ENCODE measurements around the gene STK24.

Gene STK24

DNA sequence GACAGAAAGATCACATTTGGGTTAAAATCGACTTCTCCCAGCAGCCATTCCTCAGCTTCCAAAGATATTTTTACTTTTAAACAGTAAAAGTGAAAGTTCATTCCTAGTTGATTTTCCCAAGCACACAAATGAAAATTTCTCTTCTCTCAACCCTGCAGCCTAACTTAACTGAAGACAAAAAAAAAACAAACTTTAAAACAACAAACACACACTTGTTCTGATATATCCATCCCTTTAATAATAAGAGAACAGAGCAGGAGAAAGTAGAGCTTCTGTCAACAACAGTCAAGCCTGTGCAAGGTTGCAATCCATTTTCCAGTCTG lies 72.9 kb downstream of the STK24 start:
- no peak overlapping the region for H3K4me2 ChIP-seq (ENCODE audit: low read depth, low read length, poor library complexity, severe bottlenecking)
- H4K20me1 ChIP-seq (ENCODE audit: low read depth, low read length) = peaks cover 3% of the 10 kb centered on the region; the same call in 1 of the 2 replicates
- H2AFZ ChIP-seq (ENCODE audit: low read depth, low read length, severe bottlenecking) = no peak overlapping the region
- no peaks in the 10 kb centered on the region for H3K9me2 ChIP-seq (replicated peaks; ENCODE audit: insufficient read depth, low read length)
- peaks cover 41% of the 10 kb centered on the region for H3K79me2 ChIP-seq (ENCODE audit: insufficient read depth, low read length)
- no peak overlapping the region for H3K27ac ChIP-seq (ENCODE audit: low read depth, low read length)
- no peaks in the 10 kb centered on the region for H3K36me3 ChIP-seq (ENCODE audit: low read length)
- no peaks in the 10 kb centered on the region for H3K27me3 ChIP-seq (ENCODE audit: low read length)
- H3K4me3 ChIP-seq (ENCODE audit: insufficient read depth, low read length, poor library complexity, severe bottlenecking) = no peak overlapping the region
- H3K9ac ChIP-seq (ENCODE audit: low read length) = no peak overlapping the region
- H3F3A ChIP-seq (ENCODE audit: insufficient read depth) = no peaks in the 10 kb centered on the region
- no peaks in the 10 kb centered on the region for H3K9me3 ChIP-seq (ENCODE audit: insufficient read depth, low read length)
- TF ChIP-seq, protein P1, sequence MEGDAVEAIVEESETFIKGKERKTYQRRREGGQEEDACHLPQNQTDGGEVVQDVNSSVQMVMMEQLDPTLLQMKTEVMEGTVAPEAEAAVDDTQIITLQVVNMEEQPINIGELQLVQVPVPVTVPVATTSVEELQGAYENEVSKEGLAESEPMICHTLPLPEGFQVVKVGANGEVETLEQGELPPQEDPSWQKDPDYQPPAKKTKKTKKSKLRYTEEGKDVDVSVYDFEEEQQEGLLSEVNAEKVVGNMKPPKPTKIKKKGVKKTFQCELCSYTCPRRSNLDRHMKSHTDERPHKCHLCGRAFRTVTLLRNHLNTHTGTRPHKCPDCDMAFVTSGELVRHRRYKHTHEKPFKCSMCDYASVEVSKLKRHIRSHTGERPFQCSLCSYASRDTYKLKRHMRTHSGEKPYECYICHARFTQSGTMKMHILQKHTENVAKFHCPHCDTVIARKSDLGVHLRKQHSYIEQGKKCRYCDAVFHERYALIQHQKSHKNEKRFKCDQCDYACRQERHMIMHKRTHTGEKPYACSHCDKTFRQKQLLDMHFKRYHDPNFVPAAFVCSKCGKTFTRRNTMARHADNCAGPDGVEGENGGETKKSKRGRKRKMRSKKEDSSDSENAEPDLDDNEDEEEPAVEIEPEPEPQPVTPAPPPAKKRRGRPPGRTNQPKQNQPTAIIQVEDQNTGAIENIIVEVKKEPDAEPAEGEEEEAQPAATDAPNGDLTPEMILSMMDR (IDR thresholded peaks at IDR 0.05; ENCODE audit: insufficient read depth, low read length, poor library complexity, severe bottlenecking) = no peak
- no peak for TF ChIP-seq EZH2phosphoT487 (conservative IDR thresholded peaks at IDR 0.05; ENCODE audit: low read length)

DNA sequence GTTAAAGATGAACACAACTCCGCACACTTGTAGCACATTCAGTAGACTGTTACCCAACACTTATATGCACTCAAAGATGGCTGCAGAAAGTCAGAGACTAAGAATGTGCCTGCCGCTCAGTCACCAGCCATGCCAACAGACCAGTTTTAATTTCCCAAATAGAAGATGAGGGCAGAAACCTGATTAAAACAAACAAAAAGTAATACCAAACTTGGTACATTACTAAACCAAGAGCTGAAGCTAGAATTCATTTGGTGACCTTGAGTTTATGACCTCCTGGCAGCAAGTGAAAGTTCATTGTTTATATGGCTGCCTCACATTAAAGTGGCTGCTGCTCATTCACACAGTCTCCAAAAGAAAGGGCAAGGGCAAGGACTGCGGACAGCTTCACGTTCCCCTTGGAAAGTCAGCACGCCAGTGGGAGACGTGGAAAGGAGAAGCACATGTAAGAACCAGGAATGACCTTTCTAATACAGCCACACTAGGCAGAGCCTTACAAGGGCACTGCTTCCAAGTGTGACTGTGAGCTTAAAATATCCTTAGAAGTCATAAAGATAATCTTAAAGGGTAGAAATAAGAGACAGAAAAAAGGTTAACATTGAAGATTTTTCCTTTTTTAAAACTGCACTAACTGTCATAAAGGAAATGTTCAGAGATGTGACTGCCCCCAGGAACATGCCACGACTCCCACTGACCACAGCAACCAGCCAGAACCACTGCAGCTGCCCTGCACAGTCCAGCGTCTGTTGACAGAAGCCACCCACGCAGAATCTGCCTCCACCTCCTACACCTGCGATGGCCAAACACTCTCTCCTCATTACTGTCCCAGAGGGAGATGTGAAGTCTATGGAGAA lies 73.5 kb downstream of the STK24 start:
- Histone ChIP-seq H3K36me3 (ENCODE audit: low read length) (no peaks in the 10 kb centered on the region), H3K27ac (ENCODE audit: low read depth, low read length) (no peak overlapping the region), H3K4me2 (ENCODE audit: low read depth, low read length, poor library complexity, severe bottlenecking) (no peak overlapping the region), H3K9ac (ENCODE audit: low read length) (no peak overlapping the region), H3K27me3 (ENCODE audit: low read length) (no peaks in the 10 kb centered on the region), H3K79me2 (ENCODE audit: insufficient read depth, low read length) (peaks cover 35% of the 10 kb centered on the region), H3K9me3 (ENCODE audit: insufficient read depth, low read length) (no peaks in the 10 kb centered on the region), H3F3A (ENCODE audit: insufficient read depth) (no peaks in the 10 kb centered on the region), H3K4me3 (ENCODE audit: insufficient read depth, low read length, poor library complexity, severe bottlenecking) (no peak overlapping the region), H2AFZ (ENCODE audit: low read depth, low read length, severe bottlenecking) (no peak overlapping the region), H4K20me1 (ENCODE audit: low read depth, low read length) (peaks cover 3% of the 10 kb centered on the region; the same call in 1 of the 2 replicates), H3K9me2 (replicated peaks; ENCODE audit: insufficient read depth, low read length) (no peaks in the 10 kb centered on the region)
- TF ChIP-seq, protein P1 (IDR thresholded peaks at IDR 0.05; ENCODE audit: insufficient read depth, low read length, poor library complexity, severe bottlenecking) = no peak
- no peak for TF ChIP-seq EZH2phosphoT487 (conservative IDR thresholded peaks at IDR 0.05; ENCODE audit: low read length)

DNA sequence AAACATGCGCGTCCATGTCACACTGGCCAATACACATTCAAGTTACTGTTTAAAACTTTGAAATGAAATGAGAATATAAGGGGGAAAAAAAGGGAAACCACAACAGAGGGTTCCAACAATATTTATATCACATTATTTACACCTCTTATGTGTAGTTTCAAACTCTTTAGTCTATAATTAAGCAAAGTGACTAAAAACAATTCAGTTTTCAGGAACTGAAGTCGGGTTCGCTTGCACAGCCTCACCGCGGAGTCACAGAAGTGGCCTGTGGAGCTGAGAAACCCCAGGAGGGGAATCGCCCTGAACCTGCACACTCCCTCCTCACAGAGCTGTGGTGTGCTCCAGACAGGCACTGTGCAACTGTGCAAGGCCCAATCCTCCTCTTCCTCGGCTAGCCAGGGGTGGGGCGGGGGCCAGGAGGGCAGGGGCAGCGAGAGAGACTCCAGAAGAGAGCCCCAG lies 75.9 kb downstream of the STK24 start:
- Histone ChIP-seq H3F3A (ENCODE audit: insufficient read depth) (no peaks in the 10 kb centered on the region), H3K9me2 (replicated peaks; ENCODE audit: insufficient read depth, low read length) (no peaks in the 10 kb centered on the region), H3K27ac (ENCODE audit: low read depth, low read length) (no peak overlapping the region), H3K27me3 (ENCODE audit: low read length) (no peaks in the 10 kb centered on the region), H3K4me3 (ENCODE audit: insufficient read depth, low read length, poor library complexity, severe bottlenecking) (no peak overlapping the region), H3K9ac (ENCODE audit: low read length) (no peak overlapping the region), H3K79me2 (ENCODE audit: insufficient read depth, low read length) (peaks cover 15% of the 10 kb centered on the region), H2AFZ (ENCODE audit: low read depth, low read length, severe bottlenecking) (no peak overlapping the region), H4K20me1 (ENCODE audit: low read depth, low read length) (no peaks in the 10 kb centered on the region; the same call in 1 of the 2 replicates), H3K4me2 (ENCODE audit: low read depth, low read length, poor library complexity, severe bottlenecking) (no peak overlapping the region), H3K36me3 (ENCODE audit: low read length) (no peaks in the 10 kb centered on the region), H3K9me3 (ENCODE audit: insufficient read depth, low read length) (no peaks in the 10 kb centered on the region)
- TF ChIP-seq, protein P1 (IDR thresholded peaks at IDR 0.05; ENCODE audit: insufficient read depth, low read length, poor library complexity, severe bottlenecking) = no peak
- no peak for TF ChIP-seq EZH2phosphoT487 (conservative IDR thresholded peaks at IDR 0.05; ENCODE audit: low read length)

Data from SU-DHL-6 (cell line).